GM12892 (cell line): ENCODE data around the gene KAZN.

Experiments
- POLR2A ChIP-seq: IDR thresholded peaks from 2 replicates; pipeline ENCODE4 v1.6.1; 2011; ENCODE audit warnings: low read depth, low read length, control low read depth
- POLR2AphosphoS5 ChIP-seq: IDR thresholded peaks from 2 replicates; pipeline ENCODE4 v1.6.1; 2011; ENCODE audit warnings: low read depth, low read length, control low read depth
- TAF1 ChIP-seq: IDR thresholded peaks from 2 replicates; pipeline ENCODE4 v1.6.1; 2011; ENCODE audit warnings: low read depth, mild to moderate bottlenecking, control low read depth, low read length, borderline replicate concordance

GRCh38 chr1:14999441-14999840 lies 401.0 kb downstream of the KAZN start:
- TF ChIP-seq POLR2AphosphoS5 (no peak), POLR2A (no peak), TAF1 (no peak)
